GM23338 (cell line): ENCODE results near the gene STARD4. TPM values are rescaled to one million over a fixed set of nuclear protein-coding genes. Genes with fewer than 3 reads are reported as not detected.

ENCODE experiments used
- ATAC-seq: fragments of 200-7000 bp; cut with Tn5 transposase; 3 replicates; pipeline ENCODE4 v1.9.1; 2020
- DNase-seq: peaks from one replicate; pipeline ENCODE4 v3.0.0-alpha.2; 2015; ENCODE audit warnings: low spot score
- H2AFZ ChIP-seq: fragments of 200-600 bp; sonication (generic); 2 replicates; pipeline ENCODE4 v1.8.0; 2016; ENCODE audit warnings: antibody characterized with exemption, mild to moderate bottlenecking, moderate library complexity
- H3F3A ChIP-seq: fragments of 200-600 bp; sonication (generic); replicated peaks from 2 replicates; pipeline ENCODE4 v1.8.0; 2017; ENCODE audit warnings: antibody characterized with exemption, mixed run types, low read depth
- H3K27ac ChIP-seq: fragments of 200-600 bp; sonication (generic); 2 replicates; pipeline ENCODE4 v1.6.1; 2016; ENCODE audit warnings: low read depth
- H3K27me3 ChIP-seq: fragments of 200-600 bp; sonication (generic); 2 replicates; pipeline ENCODE4 v1.8.0; 2016; ENCODE audit warnings: mild to moderate bottlenecking, mixed run types, moderate library complexity; ENCODE audit not compliant: insufficient read depth
- H3K36me3 ChIP-seq: fragments of 200-600 bp; sonication (generic); 2 replicates; pipeline ENCODE4 v1.8.0; 2016; ENCODE audit warnings: mild to moderate bottlenecking; ENCODE audit not compliant: insufficient read depth
- H3K4me1 ChIP-seq: fragments of 200-600 bp; sonication (generic); 2 replicates; pipeline ENCODE4 v1.8.0; 2016; ENCODE audit warnings: mild to moderate bottlenecking, moderate library complexity; ENCODE audit not compliant: insufficient read depth
- H3K4me2 ChIP-seq: fragments of 200-600 bp; sonication (generic); 2 replicates; pipeline ENCODE4 v1.7.1; 2017; ENCODE audit warnings: mixed run types
- H3K4me3 ChIP-seq: fragments of 200-600 bp; sonication (generic); 2 replicates; pipeline ENCODE4 v1.6.1; 2016; ENCODE audit warnings: mixed run types
- H3K79me2 ChIP-seq: fragments of 200-600 bp; sonication (generic); replicated peaks from 2 replicates; pipeline ENCODE4 v1.8.0; 2017; ENCODE audit warnings: mild to moderate bottlenecking; ENCODE audit not compliant: insufficient read depth
- H3K9me2 ChIP-seq: fragments of 200-600 bp; sonication (generic); 2 replicates; pipeline ENCODE4 v1.8.0; 2017; ENCODE audit not compliant: insufficient read depth
- H4K20me1 ChIP-seq: fragments of 200-600 bp; sonication (generic); replicated peaks from 2 replicates; pipeline ENCODE4 v1.8.0; 2017; ENCODE audit warnings: mild to moderate bottlenecking; ENCODE audit not compliant: insufficient read depth
- H3K27ac Mint-ChIP-seq: 2 replicates; pipeline ENCODE4 v1.8.0; 2020; ENCODE audit warnings: inconsistent platforms, mild to moderate bottlenecking, moderate library complexity, mixed read lengths
- H3K27me3 Mint-ChIP-seq: 3 replicates; pipeline ENCODE4 v1.8.0; 2022; ENCODE audit warnings: low read depth, mild to moderate bottlenecking, moderate library complexity, mixed read lengths, inconsistent platforms; ENCODE audit not compliant: insufficient read depth, poor library complexity
- H3K36me3 Mint-ChIP-seq: 3 replicates; pipeline ENCODE4 v1.8.0; 2021; ENCODE audit warnings: low read depth, mild to moderate bottlenecking, inconsistent platforms, moderate library complexity, mixed read lengths
- H3K4me1 Mint-ChIP-seq: 3 replicates; pipeline ENCODE4 v1.8.0; 2020; ENCODE audit warnings: mild to moderate bottlenecking, inconsistent platforms, mixed read lengths
- H3K4me3 Mint-ChIP-seq: 3 replicates; pipeline ENCODE4 v1.8.0; 2021; ENCODE audit warnings: moderate library complexity, mild to moderate bottlenecking, inconsistent platforms, mixed read lengths
- H3K9me3 Mint-ChIP-seq: 3 replicates; pipeline ENCODE4 v1.8.0; 2020; ENCODE audit warnings: moderate library complexity, mild to moderate bottlenecking, inconsistent platforms, mixed read lengths
- CTCF ChIP-seq, 2 experiments: fragments of 200-600 bp in 1 of 2; sonication (generic) in 1 of 2; conservative IDR thresholded peaks; 2 replicates each; pipeline versions ENCODE4 v1.5.1 to v1.6.1; 2016 to 2017; ENCODE audit warnings: antibody characterized with exemption in 2 of 2, low read depth in 2 of 2, mild to moderate bottlenecking in 2 of 2, moderate library complexity in 1 of 2
- EZH2 ChIP-seq: fragments of 200-600 bp; sonication (generic); IDR thresholded peaks from one replicate; pipeline ENCODE4 v1.8.0; 2017; ENCODE audit warnings: antibody characterized with exemption, mild to moderate bottlenecking, low read depth; ENCODE audit not compliant: unreplicated experiment
- POLR2AphosphoS5 ChIP-seq: IDR thresholded peaks from 2 replicates; pipeline ENCODE4 v1.6.1; 2016; ENCODE audit warnings: antibody characterized with exemption, low read depth
- ZNF114 ChIP-seq: fragments of 250-450 bp; sonication (Bioruptor Pico); IDR thresholded peaks from 2 replicates; pipeline ENCODE4 v1.5.0; 2020; ENCODE audit warnings: mild to moderate bottlenecking, moderate library complexity
- ZNF462 ChIP-seq: fragments of 250-450 bp; sonication (Bioruptor Pico); IDR thresholded peaks from 2 replicates; pipeline ENCODE4 v1.5.0; 2020; ENCODE audit warnings: mild to moderate bottlenecking, moderate library complexity
- polyA plus RNA-seq: library from polyadenylated mRNA; unstranded; fragments of >200 nt; fragmentation: Nextera tagmentation; extraction: Ambion mirVana; gene quantifications from 2 replicates; pipeline ENCODE4 v1.2.1, GENCODE V29; 2016
- total RNA-seq: library from RNA; depleted of rRNA; stranded (reverse); fragments of >200 nt; shearing (Covaris generic); gene quantifications from 2 replicates; pipeline ENCODE4 v1.2.3, GENCODE V29; 2014

The STARD4 gene
- total and polyA plus RNA-seq, 2 experiments from 2014 or later: 25.0 to 92.0 TPM

- H3K27ac Mint-ChIP-seq: peak overlapping the region; percentile 53; the same call in 1 of the 2 replicates
- H2AFZ ChIP-seq: no peak overlapping the region
- DNase-seq: peak; percentile 16
Observed at GRCh38 chr5:111463311-111463710, 49.0 kb downstream of the STARD4 start.

More at GRCh38 chr5:111463311-111463710, 49.0 kb downstream of the STARD4 start:
- peaks cover 2% of the 10 kb centered on the region for H3K27me3 Mint-ChIP-seq
- Histone ChIP-seq H3F3A (no peaks in the 10 kb centered on the region), H3K9me2 (no peaks in the 10 kb centered on the region), H3K4me2 (no peak overlapping the region), H3K79me2 (no peaks in the 10 kb centered on the region), H3K27me3 (no peaks in the 10 kb centered on the region), H4K20me1 (no peaks in the 10 kb centered on the region), H3K36me3 (no peaks in the 10 kb centered on the region), H3K4me3 (no peak overlapping the region), H3K4me1 (peaks cover 28% of the 10 kb centered on the region), H3K27ac (no peak overlapping the region)
- ATAC-seq: no peak
- H3K4me3 Mint-ChIP-seq: no peak overlapping the region
- H3K9me3 Mint-ChIP-seq: peaks cover 3% of the 10 kb centered on the region; the same call in 1 of the 3 replicates
- peaks cover 20% of the 10 kb centered on the region for H3K4me1 Mint-ChIP-seq
- TF ChIP-seq CTCF (conservative IDR thresholded peaks at IDR 0.05; ENCODE audit: low read depth in 2 of 2) (peak in 1 of 2 experiments; percentile 17; a peak in 2 of 4 replicates), ZNF114 (CRISPR knock-in tag) (no peak), EZH2 (no peak), POLR2AphosphoS5 (no peak), ZNF462 (CRISPR knock-in tag) (0 out of 2 replicates have a peak, but pooled peaks have one; percentile 12)
- H3K36me3 Mint-ChIP-seq: peaks cover 3% of the 10 kb centered on the region; the same call in 1 of the 3 replicates
